Smooth muscle cell of bladder (primary cell): ENCODE measurements around the gene PAQR5. TPM values are rescaled to one million over a fixed set of nuclear protein-coding genes. Genes with fewer than 3 reads are reported as not detected.

ENCODE experiments used
- total RNA-seq: library from RNA; depleted of rRNA; stranded (reverse); fragments of >200 nt; gene quantifications from 2 replicates; pipeline ENCODE4 v1.2.3, GENCODE V29; 2014

PAQR5 gene, protein sequence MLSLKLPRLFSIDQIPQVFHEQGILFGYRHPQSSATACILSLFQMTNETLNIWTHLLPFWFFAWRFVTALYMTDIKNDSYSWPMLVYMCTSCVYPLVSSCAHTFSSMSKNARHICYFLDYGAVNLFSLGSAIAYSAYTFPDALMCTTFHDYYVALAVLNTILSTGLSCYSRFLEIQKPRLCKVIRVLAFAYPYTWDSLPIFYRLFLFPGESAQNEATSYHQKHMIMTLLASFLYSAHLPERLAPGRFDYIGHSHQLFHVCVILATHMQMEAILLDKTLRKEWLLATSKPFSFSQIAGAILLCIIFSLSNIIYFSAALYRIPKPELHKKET
- 9.6 and 21.9 TPM in 2 replicates for total RNA-seq

DNA sequence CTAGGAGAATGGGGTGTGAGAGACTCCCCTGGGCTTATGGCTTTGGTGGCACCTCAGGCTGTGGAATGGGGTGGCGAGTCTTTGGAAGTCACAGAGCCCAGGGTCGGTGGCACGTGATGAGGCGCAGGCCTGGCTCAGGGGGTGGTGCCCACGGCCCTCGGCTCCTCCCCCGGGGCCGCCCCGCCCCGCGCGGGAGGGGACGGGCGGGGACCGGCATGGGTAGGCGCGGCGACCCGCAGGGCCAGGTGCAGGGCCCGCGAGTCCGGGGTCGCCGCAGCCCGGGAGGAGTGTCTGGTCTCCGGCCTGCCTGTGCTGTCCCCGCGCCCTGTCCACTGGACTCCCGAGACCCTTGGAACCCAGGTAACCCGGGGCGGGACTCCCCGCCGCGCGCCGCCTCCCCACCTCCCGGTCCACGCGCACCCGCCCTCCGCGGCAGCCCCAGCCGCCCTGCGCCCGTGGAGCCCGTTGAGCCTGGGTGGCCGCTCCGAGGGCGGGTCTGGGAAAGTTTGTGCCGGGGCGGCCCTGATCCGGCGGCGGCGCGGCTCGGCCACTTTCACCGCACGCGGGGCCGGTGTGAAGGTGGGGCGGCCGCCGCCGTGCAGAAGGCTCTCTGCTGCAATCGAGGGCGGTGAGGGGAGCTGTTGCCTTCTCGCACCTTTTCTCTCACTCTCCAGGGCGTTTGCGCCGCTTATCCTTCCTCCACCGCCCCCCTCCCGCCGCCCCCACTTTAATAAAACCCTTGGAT, at the start of gene PAQR5:
PAQR5 (plus strand) TSS at position 216 of the 745 bp plus-strand sequence. CDS start 61,169 bp downstream, outside the sequence.

DNA sequence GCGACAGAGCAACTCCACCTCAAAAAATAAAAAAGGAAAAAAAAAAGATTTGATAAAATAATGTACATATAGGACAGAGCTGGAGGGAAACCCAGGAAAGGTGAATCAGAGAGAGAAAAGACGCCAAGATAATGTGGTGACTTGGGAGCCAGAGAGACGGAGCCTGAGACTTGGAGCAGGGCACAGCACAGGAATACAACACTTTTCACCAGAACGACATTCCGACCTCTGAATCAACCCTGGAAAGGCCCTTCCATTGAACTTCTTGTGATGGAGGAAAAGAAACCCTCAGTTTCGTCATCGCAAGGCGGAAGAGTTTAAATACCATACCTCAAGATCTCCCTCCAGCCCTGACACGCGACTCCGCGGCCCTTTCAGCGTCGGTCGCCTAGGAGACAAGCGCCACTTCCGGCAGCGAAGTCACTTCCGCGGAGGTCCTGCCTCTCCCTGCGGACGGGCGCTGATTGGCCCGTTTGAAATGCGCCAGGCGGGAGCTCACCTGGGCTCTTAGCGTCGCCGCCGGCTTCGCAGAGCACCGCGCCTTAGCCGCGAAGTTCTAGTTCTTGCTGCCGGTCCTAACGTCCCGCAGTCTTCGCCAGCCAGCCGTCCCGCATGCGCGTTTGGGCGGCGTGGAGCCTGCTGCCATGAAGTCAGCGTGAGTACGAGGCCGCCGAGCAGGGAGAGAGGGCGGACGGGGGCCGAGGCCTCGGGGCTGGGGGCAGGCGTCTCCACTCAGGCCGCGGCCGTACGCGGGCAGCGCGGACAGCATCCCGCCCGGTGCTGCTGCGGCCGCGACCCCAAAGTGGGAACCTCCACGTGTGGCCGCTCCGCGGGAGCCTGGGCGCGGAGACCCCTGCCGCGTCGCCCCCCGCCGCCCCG, 115.3 kb downstream of the PAQR5 start, which contains the start of gene KIF23:
KIF23 (plus strand) TSS at position 528 of the 879 bp plus-strand sequence; CDS start at position 645, 117 bp downstream.

DNA sequence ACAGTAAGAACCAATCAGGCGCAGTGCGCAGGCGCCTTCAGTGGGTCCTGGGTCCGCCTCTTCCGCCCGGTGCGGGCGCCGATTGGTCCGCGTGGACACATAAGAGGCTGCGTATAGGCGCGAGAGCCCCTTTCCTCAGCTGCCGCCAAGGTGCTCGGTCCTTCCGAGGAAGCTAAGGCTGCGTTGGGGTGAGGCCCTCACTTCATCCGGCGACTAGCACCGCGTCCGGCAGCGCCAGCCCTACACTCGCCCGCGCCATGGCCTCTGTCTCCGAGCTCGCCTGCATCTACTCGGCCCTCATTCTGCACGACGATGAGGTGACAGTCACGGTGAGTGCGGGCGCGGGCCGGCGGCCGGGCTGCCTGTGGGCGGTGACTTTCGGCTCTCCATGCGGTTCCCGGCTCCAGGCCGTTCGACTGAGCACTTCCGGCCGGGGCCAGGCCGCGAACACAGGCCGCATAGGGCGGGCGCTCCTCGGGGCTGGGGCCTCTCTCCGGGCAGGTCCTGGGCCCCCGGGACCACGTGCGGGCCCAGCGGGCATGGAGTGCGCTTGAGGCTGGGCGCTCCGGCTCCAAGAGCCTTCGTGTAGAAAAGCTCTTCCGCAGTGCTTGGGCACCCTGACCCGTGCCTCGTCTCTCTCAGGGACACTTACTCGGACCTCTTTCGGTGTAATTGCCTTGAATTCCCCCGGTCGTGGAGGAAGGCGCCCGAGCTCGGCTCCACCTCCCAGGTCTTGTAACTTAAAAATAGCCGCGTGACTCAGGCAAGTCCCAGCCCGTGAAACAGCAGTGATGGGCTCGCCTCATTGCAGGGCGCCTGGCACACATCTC, 154.2 kb downstream of the PAQR5 start, which contains the start of gene RPLP1:
RPLP1 (plus strand) TSS at position 127 of the 830 bp plus-strand sequence; CDS start at position 258, 131 bp downstream.

Other genes with a start within 250 kb of the PAQR5 start
- 26.8 and 41.7 TPM in 2 replicates for gene GLCE, start 138.3 kb upstream of the PAQR5 start, total RNA-seq
- gene KIF23, start 115.4 kb downstream of the PAQR5 start, total RNA-seq: 6.7 and 9.7 TPM in 2 replicates
- gene RPLP1, start 153.9 kb downstream of the PAQR5 start, total RNA-seq: 55.9 and 75.2 TPM in 2 replicates